K562 (cell line): ENCODE measurements around the gene RDM1. TPM values are rescaled to one million over a fixed set of nuclear protein-coding genes. Genes with fewer than 3 reads are reported as not detected.

ENCODE experiments used
- ATAC-seq: fragments of 200-7000 bp; cut with Tn5 transposase; 3 replicates; pipeline ENCODE4 v1.9.1; 2020; ENCODE audit warnings: moderate library complexity
- BruUV-seq: library from RNA; stranded (reverse); fragments of 400-500 nt; replicated peaks from 2 replicates; lab custom pipeline; 2021; lab: Mats Ljungman, UMichigan
- CTCF ChIA-PET: fragments of 300-600 bp; formaldehyde crosslinking; extraction: SDS; loops from one replicate; lab custom pipeline; 2021; ENCODE audit warnings: low intra/inter-chr PET ratio; lab: Yijun Ruan, JAX
- POLR2A ChIA-PET: fragments of 300-600, 350-650 bp; sonication (Branson Sonifier 250); formaldehyde crosslinking; extraction: SDS; loops from one replicate; lab custom pipeline; 2021; ENCODE audit warnings: antibody characterized with exemption, inconsistent platforms; lab: Yijun Ruan, JAX
- DNase-seq, 4 experiments: peaks; one replicate each; pipeline versions ENCODE4 v3.0.0 to v3.0.0-alpha.2; 2011 to 2018; ENCODE audit warnings: low spot score in 3 of 4, mixed read lengths in 3 of 4; ENCODE audit errors: extremely low read depth in 1 of 4
- FAIRE-seq: peaks from 2 replicates; lab custom pipeline; 2011; peaks lifted over from hg19 to GRCh38; lab: Jason Lieb, UNC
- H2AFZ ChIP-seq: 2 replicates; pipeline ENCODE4 v1.6.0; 2011; ENCODE audit warnings: low read depth, low read length, control low read depth, inconsistent platforms
- H3K27ac ChIP-seq: fragments of 200-600 bp; 3 replicates; pipeline ENCODE4 v1.8.0; 2011; ENCODE audit warnings: low read depth, mild to moderate bottlenecking, control low read depth, inconsistent platforms, low read length, moderate library complexity, mixed read lengths; ENCODE audit errors: extremely low read depth
- H3K27me3 ChIP-seq, 2 experiments: fragments of 300-600 bp in 1 of 2; 2 replicates in 1 of 2; 3 replicates in 1 of 2; pipeline versions ENCODE4 v1.6.0 to v1.8.0; 2011; ENCODE audit warnings: inconsistent platforms in 2 of 2, low read length in 2 of 2, mild to moderate bottlenecking in 1 of 2, mixed read lengths in 1 of 2, moderate library complexity in 1 of 2; ENCODE audit not compliant: control insufficient read depth in 2 of 2, insufficient read depth in 2 of 2
- H3K36me3 ChIP-seq: fragments of 300-600 bp; 3 replicates; pipeline ENCODE4 v1.8.0; 2011; ENCODE audit warnings: mild to moderate bottlenecking, low read length, inconsistent platforms; ENCODE audit not compliant: control insufficient read depth, insufficient read depth
- H3K4me1 ChIP-seq, 2 experiments: fragments of 200-600 bp in 1 of 2; replicated peaks in 1 of 2; 2 replicates in 1 of 2; 3 replicates in 1 of 2; pipeline versions ENCODE4 v1.5.1 to v1.8.0; 2011; ENCODE audit warnings: inconsistent platforms in 2 of 2, low read length in 2 of 2, mild to moderate bottlenecking in 1 of 2, mixed read lengths in 1 of 2, moderate library complexity in 1 of 2; ENCODE audit not compliant: control insufficient read depth in 2 of 2, insufficient read depth in 2 of 2
- H3K4me2 ChIP-seq: 2 replicates; pipeline ENCODE4 v1.6.1; 2011; ENCODE audit warnings: low read length, control low read depth, inconsistent platforms, mixed read lengths; ENCODE audit not compliant: insufficient read depth
- H3K4me3 ChIP-seq: fragments of 200-600 bp; sonication (generic), shearing (Covaris generic); 2 replicates; pipeline ENCODE4 v1.5.1; 2016; ENCODE audit warnings: control low read depth, inconsistent platforms
- H3K79me2 ChIP-seq: fragments of 200-600 bp; 3 replicates; pipeline ENCODE4 v1.8.0; 2011; ENCODE audit warnings: low read length, inconsistent platforms; ENCODE audit not compliant: control insufficient read depth, insufficient read depth
- H3K9ac ChIP-seq, 2 experiments: 2 replicates each; pipeline versions ENCODE4 v1.6.0 to v1.6.1; 2011; ENCODE audit warnings: low read depth in 2 of 2, low read length in 2 of 2, control low read depth in 1 of 2, inconsistent platforms in 1 of 2, mild to moderate bottlenecking in 1 of 2, mixed read lengths in 1 of 2; ENCODE audit not compliant: insufficient read depth in 1 of 2
- H3K9me1 ChIP-seq: one replicate; pipeline ENCODE4 v1.6.0; 2011; ENCODE audit warnings: inconsistent platforms, mild to moderate bottlenecking, low read length, moderate library complexity; ENCODE audit not compliant: control insufficient read depth, insufficient read depth
- H3K9me3 ChIP-seq: replicated peaks from 2 replicates; pipeline ENCODE4 v1.5.1; 2011; ENCODE audit warnings: low read depth, low read length, inconsistent platforms; ENCODE audit not compliant: control insufficient read depth, insufficient read depth
- H4K20me1 ChIP-seq: replicated peaks from 2 replicates; pipeline ENCODE4 v1.6.1; 2011; ENCODE audit warnings: low read length, inconsistent platforms, mixed read lengths; ENCODE audit not compliant: control insufficient read depth, insufficient read depth
- CAMTA2 ChIP-seq: fragments of 250-450 bp; sonication (Bioruptor Pico); conservative IDR thresholded peaks from 2 replicates; pipeline ENCODE4 v1.5.1; 2022
- ETV1 ChIP-seq: fragments of 450-650 bp; conservative IDR thresholded peaks from 2 replicates; pipeline ENCODE4 v1.6.1; 2016; ENCODE audit warnings: missing genetic modification characterization, control low read depth, low read depth, missing compliant biosample characterization
- SPI1 ChIP-seq: IDR thresholded peaks from 2 replicates; pipeline ENCODE4 v1.6.1; 2011; ENCODE audit warnings: low read depth, low read length, control low read depth, borderline replicate concordance
- ZNF274 ChIP-seq: IDR thresholded peaks from 2 replicates; pipeline ENCODE4 v1.6.1; 2011; ENCODE audit warnings: low read depth, mild to moderate bottlenecking, low read length, moderate library complexity, borderline replicate concordance
- WGBS: fragments of 100-300 bp; shearing (Covaris generic); methylation state at CpG from one replicate; pipeline ENCODE4 v1.1.6; 2016; ENCODE audit warnings: low coverage, mixed read lengths; ENCODE audit not compliant: insufficient coverage; ENCODE audit errors: missing lambda C conversion rate; 5-methylcytosine and 5-hydroxymethylcytosine counted together
- in situ Hi-C: fragments of 300-500 bp; cut with MboI; formaldehyde crosslinking; loops from 4 replicates; pipeline ENCODE4 v1.15.0; 2018; ENCODE audit warnings: inconsistent platforms, mixed read lengths
- intact Hi-C: fragments of 100-400 bp; cut with micrococcal nuclease; formaldehyde crosslinking; loops from 2 replicates; pipeline ENCODE4 v1.14.2; 2022
- polyA plus RNA-seq, 8 experiments: library from polyadenylated mRNA; depleted of rRNA in 4 of 8; stranded (reverse) in 5 of 8; unstranded in 3 of 8; fragments of >200 nt; fragmentation: Nextera tagmentation in 2 of 8; fragmentation: Illumina TruSeq in 1 of 8; extraction: Ambion mirVana in 2 of 8; extraction: Trizol in 1 of 8; gene quantifications; 2 replicates each; pipeline versions ENCODE4 v1.2.1 to v1.2.3, GENCODE V29; 2011 to 2014; ENCODE audit warnings: inconsistent platforms in 1 of 8, missing spikeins in 1 of 8
- total RNA-seq, 7 experiments: library from RNA; depleted of rRNA in 6 of 7; stranded (reverse); fragments of >200 nt in 6 of 7; fragmentation: Illumina TruSeq in 2 of 7; extraction: Trizol in 2 of 7; gene quantifications; 2 replicates each; pipeline versions ENCODE4 v1.2.1 to v1.2.3, GENCODE V29; 2011 to 2021; ENCODE audit warnings: low replicate concordance in 1 of 7
- TF ChIP-seq, protein P1 (sequence below), 3 experiments: IDR thresholded peaks in 2 of 3; conservative IDR thresholded peaks in 1 of 3; 2 replicates each; pipeline ENCODE4 v1.5.1; 2011 to 2012; ENCODE audit warnings: low read length in 3 of 3, mild to moderate bottlenecking in 3 of 3, control low read depth in 2 of 3, improper control_type of control experiment in 1 of 3, inconsistent platforms in 1 of 3, low read depth in 1 of 3, mixed read lengths in 1 of 3, moderate library complexity in 1 of 3; ENCODE audit not compliant: insufficient read depth in 2 of 3

RDM1 gene
- total and polyA plus RNA-seq, 9 of the 15 experiments (the other 6 are each of a cell fraction or from before 2014, with no cell fraction given), result 2.5 to 11.2 (median 5.4) TPM

DNA sequence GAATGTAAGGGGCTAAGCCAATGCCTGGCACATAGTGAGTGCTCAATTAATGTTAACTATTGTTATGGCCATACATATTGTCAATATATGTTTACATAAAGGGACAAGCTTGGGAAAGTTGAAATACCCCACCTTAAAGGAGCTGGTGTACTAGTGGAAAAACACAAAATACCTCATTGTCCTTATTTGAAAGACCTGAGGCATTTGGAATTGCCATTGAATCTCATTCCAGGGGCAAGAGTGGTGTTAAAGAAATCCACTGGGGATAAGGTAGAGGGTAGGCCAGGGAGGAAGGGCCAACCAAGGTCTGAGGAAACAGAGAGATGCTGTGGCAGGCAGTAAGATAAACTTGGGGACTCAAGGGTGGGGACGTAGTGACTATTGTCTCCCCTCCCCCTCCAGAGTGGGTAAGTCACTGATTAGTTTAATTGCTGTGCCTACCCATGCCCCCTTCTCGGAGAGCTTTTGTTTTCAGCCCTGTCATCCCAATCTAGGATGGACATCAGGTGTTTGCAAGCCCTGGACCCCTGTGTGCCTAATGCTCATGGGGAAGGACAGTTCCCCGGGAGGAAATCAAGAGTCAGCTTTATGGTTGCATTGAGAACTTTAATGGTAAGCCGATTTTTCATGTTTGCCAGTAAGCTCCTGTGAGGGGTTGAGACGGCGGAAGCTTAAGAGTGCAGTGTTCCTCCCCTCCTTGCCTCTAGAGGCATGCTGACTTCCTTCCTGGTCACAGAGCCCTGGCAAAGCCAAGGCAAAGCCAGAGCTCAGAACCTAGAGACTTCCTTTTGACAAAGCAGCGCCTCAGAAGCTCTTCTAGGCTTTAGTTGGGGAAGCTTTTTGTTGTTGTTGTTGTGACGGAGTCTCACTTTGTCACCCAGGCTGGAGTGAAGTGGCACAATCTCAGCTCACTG, 59.4 kb downstream of the RDM1 start:
- BruUV-seq, result no TSS peak
- in situ Hi-C loops, result no loop called here

More for the DNA sequence above, 59.4 kb downstream of the RDM1 start:
- no peaks in the 10 kb centered on the region for H3K9me3 ChIP-seq
- WGBS, result 43% methylated on average over 8 of the region's 8 CpGs
- H3K9me1 ChIP-seq, result no peaks in the 10 kb centered on the region
- H3K27ac ChIP-seq, result no peak overlapping the region
- H3K79me2 ChIP-seq, result no peaks in the 10 kb centered on the region
- ATAC-seq (peak; percentile 75), FAIRE-seq (no peak), DNase-seq (no peak)
- no peaks in the 10 kb centered on the region for H3K27me3 ChIP-seq
- no peak overlapping the region for H3K4me3 ChIP-seq
- H2AFZ ChIP-seq, result peak overlapping the region; percentile 51; the same call in 1 of the 2 replicates
- peaks cover 2 to 5% of the 10 kb centered on the region in 2 experiments; a peak in 2 of 5 replicates for H3K4me1 ChIP-seq
- ChIA-PET CTCF (interaction anchor here (0.6 to 0.7 kb wide), 2 partner anchors 64 to 260 kb away, joined by 3 read pairs; no protein-coding TSS in a partner anchor), POLR2A (interaction anchor here (0.7 to 1.6 kb wide), 7 partner anchors 8 to 92 kb away, joined by 3 to 6 read pairs (median 3); partner anchors contain the start of gene CCL5)
- no peak overlapping the region for H3K4me2 ChIP-seq
- intact Hi-C loops, result no loop called here
- TF ChIP-seq CAMTA2 (CRISPR knock-in tag) (no peak), SPI1 (peak; percentile 33; the same call in 1 of the 2 replicates), ZNF274 (no peak), ETV1 (tag) (0 out of 2 replicates have a peak, but pooled peaks have one; percentile 21)
- TF ChIP-seq, protein P1, sequence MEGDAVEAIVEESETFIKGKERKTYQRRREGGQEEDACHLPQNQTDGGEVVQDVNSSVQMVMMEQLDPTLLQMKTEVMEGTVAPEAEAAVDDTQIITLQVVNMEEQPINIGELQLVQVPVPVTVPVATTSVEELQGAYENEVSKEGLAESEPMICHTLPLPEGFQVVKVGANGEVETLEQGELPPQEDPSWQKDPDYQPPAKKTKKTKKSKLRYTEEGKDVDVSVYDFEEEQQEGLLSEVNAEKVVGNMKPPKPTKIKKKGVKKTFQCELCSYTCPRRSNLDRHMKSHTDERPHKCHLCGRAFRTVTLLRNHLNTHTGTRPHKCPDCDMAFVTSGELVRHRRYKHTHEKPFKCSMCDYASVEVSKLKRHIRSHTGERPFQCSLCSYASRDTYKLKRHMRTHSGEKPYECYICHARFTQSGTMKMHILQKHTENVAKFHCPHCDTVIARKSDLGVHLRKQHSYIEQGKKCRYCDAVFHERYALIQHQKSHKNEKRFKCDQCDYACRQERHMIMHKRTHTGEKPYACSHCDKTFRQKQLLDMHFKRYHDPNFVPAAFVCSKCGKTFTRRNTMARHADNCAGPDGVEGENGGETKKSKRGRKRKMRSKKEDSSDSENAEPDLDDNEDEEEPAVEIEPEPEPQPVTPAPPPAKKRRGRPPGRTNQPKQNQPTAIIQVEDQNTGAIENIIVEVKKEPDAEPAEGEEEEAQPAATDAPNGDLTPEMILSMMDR (IDR thresholded peaks at IDR 0.05 in 2 of 3, conservative IDR thresholded peaks at IDR 0.05 in 1 of 3; ENCODE audit: insufficient read depth in 2 of 3, low read depth in 1 of 3, low read length in 3 of 3), result peak in 2 of 3 experiments; percentile 8 to 10; a peak in 1 of 6 replicates
- H3K36me3 ChIP-seq, result no peaks in the 10 kb centered on the region
- no peaks in the 10 kb centered on the region for H4K20me1 ChIP-seq
- no peak overlapping the region for H3K9ac ChIP-seq
